Measurements from ENCODE around the gene GSTCD.

The GSTCD gene

DNA sequence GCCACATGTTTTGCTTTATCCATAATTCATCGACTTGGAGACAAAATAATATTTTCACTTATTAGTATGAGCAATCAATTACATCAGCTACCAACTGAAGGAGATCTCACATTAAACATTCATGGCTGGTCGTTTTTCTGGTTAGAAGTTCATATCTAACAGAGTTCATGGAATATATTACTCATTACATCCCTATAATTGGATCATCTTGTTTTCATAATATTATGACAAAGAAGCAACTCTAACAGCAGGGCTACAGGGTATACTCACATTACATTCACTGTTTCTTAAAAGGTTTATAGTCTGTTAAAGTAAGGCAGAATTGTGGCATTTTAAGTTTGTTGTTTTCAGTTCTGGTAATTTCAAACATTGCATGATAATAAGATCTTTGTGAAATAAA is 33.0 kb downstream of the GSTCD start:
- H3F3A ChIP-seq (ENCODE audit: insufficient read depth, low read length) = no peaks in the 10 kb centered on the region
- H3K4me1 ChIP-seq (ENCODE audit: insufficient read depth, low read length, severe bottlenecking) = no peaks in the 10 kb centered on the region
- H3K4me2 ChIP-seq (ENCODE audit: low read length) = no peak overlapping the region
- H2AFZ ChIP-seq (ENCODE audit: low read length) = no peak overlapping the region
- no peak overlapping the region for H3K4me3 ChIP-seq (ENCODE audit: low read depth, low read length, poor library complexity, severe bottlenecking)
- peaks cover 35% of the 10 kb centered on the region for H3K36me3 ChIP-seq (ENCODE audit: insufficient read depth, low read length)
- H3K79me2 ChIP-seq (ENCODE audit: insufficient read depth, low read length) = no peaks in the 10 kb centered on the region
- no peaks in the 10 kb centered on the region for H3K27me3 ChIP-seq (ENCODE audit: insufficient read depth, low read length)
- H3K9me3 ChIP-seq (ENCODE audit: low read length) = peaks cover 20% of the 10 kb centered on the region
- no peaks in the 10 kb centered on the region for H4K20me1 ChIP-seq (ENCODE audit: insufficient read depth, low read length)
- TF ChIP-seq, protein P1, sequence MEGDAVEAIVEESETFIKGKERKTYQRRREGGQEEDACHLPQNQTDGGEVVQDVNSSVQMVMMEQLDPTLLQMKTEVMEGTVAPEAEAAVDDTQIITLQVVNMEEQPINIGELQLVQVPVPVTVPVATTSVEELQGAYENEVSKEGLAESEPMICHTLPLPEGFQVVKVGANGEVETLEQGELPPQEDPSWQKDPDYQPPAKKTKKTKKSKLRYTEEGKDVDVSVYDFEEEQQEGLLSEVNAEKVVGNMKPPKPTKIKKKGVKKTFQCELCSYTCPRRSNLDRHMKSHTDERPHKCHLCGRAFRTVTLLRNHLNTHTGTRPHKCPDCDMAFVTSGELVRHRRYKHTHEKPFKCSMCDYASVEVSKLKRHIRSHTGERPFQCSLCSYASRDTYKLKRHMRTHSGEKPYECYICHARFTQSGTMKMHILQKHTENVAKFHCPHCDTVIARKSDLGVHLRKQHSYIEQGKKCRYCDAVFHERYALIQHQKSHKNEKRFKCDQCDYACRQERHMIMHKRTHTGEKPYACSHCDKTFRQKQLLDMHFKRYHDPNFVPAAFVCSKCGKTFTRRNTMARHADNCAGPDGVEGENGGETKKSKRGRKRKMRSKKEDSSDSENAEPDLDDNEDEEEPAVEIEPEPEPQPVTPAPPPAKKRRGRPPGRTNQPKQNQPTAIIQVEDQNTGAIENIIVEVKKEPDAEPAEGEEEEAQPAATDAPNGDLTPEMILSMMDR (IDR thresholded peaks at IDR 0.05; ENCODE audit: low read length) = no peak
- no peak for TF ChIP-seq EZH2 (IDR thresholded peaks at IDR 0.05; ENCODE audit: borderline replicate concordance, low read length)
- no peak overlapping the region for H3K9ac ChIP-seq (ENCODE audit: low read length)
- no peaks in the 10 kb centered on the region for H3K9me2 ChIP-seq (ENCODE audit: low read depth, low read length)
- H3K27ac ChIP-seq (ENCODE audit: low read depth, low read length, poor library complexity, severe bottlenecking) = no peak overlapping the region

DNA sequence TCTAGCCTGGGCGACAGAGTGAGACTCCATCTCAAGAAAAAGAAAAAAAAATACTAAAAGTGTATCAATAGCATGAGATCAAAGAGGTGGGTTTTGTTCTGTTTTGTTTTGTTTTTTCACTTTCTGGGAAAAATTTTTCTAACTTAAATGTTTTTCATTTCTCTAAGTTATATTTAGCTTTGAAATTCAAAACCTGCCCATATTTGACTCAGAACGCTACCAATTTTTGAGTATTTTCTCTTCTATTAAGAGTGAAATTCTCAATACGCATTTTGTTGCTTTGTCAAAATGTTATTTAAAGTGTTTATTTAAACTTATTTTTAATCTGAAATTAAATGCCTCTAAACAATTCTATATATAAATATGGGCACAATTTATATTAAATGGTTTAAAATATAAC is 39.6 kb downstream of the GSTCD start:
- H3K4me3 ChIP-seq (ENCODE audit: low read depth, low read length, poor library complexity, severe bottlenecking) = no peak overlapping the region
- no peak overlapping the region for H3K4me2 ChIP-seq (ENCODE audit: low read length)
- H3K79me2 ChIP-seq (ENCODE audit: insufficient read depth, low read length) = no peaks in the 10 kb centered on the region
- no peaks in the 10 kb centered on the region; the same call in 1 of the 2 replicates for H3K36me3 ChIP-seq (ENCODE audit: insufficient read depth, low read length)
- no peaks in the 10 kb centered on the region; the same call in 1 of the 2 replicates for H3F3A ChIP-seq (ENCODE audit: insufficient read depth, low read length)
- no peak overlapping the region for H3K9ac ChIP-seq (ENCODE audit: low read length)
- no peak overlapping the region for H2AFZ ChIP-seq (ENCODE audit: low read length)
- no peaks in the 10 kb centered on the region for H4K20me1 ChIP-seq (ENCODE audit: insufficient read depth, low read length)
- no peaks in the 10 kb centered on the region for H3K27me3 ChIP-seq (ENCODE audit: insufficient read depth, low read length)
- no peaks in the 10 kb centered on the region for H3K9me2 ChIP-seq (ENCODE audit: low read depth, low read length)
- no peaks in the 10 kb centered on the region for H3K4me1 ChIP-seq (ENCODE audit: insufficient read depth, low read length, severe bottlenecking)
- no peak overlapping the region for H3K27ac ChIP-seq (ENCODE audit: low read depth, low read length, poor library complexity, severe bottlenecking)
- H3K9me3 ChIP-seq (ENCODE audit: low read length) = no peaks in the 10 kb centered on the region
- TF ChIP-seq, protein P1 (IDR thresholded peaks at IDR 0.05; ENCODE audit: low read length) = no peak
- TF ChIP-seq EZH2 (IDR thresholded peaks at IDR 0.05; ENCODE audit: borderline replicate concordance, low read length) = no peak

DNA sequence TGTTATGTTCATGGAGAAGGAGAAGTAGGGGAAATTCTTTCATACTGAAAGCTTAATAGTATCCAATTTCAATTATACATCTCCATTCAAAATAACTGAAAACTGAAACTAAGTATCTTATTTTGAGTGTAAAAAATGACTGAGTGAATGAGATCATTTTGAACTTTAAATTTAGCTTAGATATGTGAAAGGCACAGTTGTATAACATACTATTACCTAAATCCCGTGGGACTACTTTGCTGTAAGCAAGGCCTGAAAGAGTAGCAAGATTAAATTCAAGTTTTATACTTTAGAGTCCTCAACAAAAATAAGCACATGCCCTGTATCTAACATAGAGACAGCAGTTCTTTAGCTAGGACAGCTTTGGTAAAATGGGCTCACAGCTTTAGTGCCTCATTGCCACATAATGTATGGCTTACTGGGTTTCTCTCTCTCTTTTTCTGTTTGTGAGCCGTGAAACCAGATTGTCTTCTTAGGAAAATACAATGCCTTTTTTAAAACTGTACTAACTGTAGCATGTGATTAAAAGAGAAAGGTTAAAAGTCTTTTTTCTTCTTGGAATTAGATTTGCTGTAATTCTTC is 43.2 kb downstream of the GSTCD start:
- no peak for TF ChIP-seq EZH2 (IDR thresholded peaks at IDR 0.05; ENCODE audit: borderline replicate concordance, low read length)
- TF ChIP-seq, protein P1 (IDR thresholded peaks at IDR 0.05; ENCODE audit: low read length) = no peak
- Histone ChIP-seq H3K9ac (ENCODE audit: low read length) (no peak overlapping the region), H3K36me3 (ENCODE audit: insufficient read depth, low read length) (no peaks in the 10 kb centered on the region), H3K9me2 (ENCODE audit: low read depth, low read length) (no peaks in the 10 kb centered on the region), H3K4me2 (ENCODE audit: low read length) (no peak overlapping the region), H3K4me3 (ENCODE audit: low read depth, low read length, poor library complexity, severe bottlenecking) (no peak overlapping the region), H3K27ac (ENCODE audit: low read depth, low read length, poor library complexity, severe bottlenecking) (no peak overlapping the region), H3K9me3 (ENCODE audit: low read length) (no peaks in the 10 kb centered on the region), H3F3A (ENCODE audit: insufficient read depth, low read length) (no peaks in the 10 kb centered on the region; the same call in 1 of the 2 replicates), H2AFZ (ENCODE audit: low read length) (no peak overlapping the region), H4K20me1 (ENCODE audit: insufficient read depth, low read length) (no peaks in the 10 kb centered on the region), H3K27me3 (ENCODE audit: insufficient read depth, low read length) (no peaks in the 10 kb centered on the region), H3K79me2 (ENCODE audit: insufficient read depth, low read length) (no peaks in the 10 kb centered on the region), H3K4me1 (ENCODE audit: insufficient read depth, low read length, severe bottlenecking) (no peaks in the 10 kb centered on the region)

Measured in OCI-LY1 (cell line).